Measurements from ENCODE around the gene RAP1A. TPM values are rescaled to one million over a fixed set of nuclear protein-coding genes. Genes with fewer than 3 reads are reported as not detected.

The RAP1A gene
- total RNA-seq, 2 donors from 2014 or later, result 97.8 to 138 TPM

- ATAC-seq (no peak), DNase-seq (ENCODE audit: low spot score) (no peak)
- H3K27ac Mint-ChIP-seq, result no peak overlapping the region
- peaks cover 0 to 3% of the 10 kb centered on the region in 2 donors for H3K27me3 Mint-ChIP-seq
- no peaks in the 10 kb centered on the region for H3K36me3 Mint-ChIP-seq
- H3K4me1 Mint-ChIP-seq (ENCODE audit: low read depth in 2 of 2), result peaks cover 6 to 7% of the 10 kb centered on the region in 2 donors
- no peaks in the 10 kb centered on the region for H3K9me3 Mint-ChIP-seq
- H3K4me3 Mint-ChIP-seq, result no peak overlapping the region
Observed at GRCh38 chr1:111747947-111748346, 128.4 kb downstream of the RAP1A start.

DNA sequence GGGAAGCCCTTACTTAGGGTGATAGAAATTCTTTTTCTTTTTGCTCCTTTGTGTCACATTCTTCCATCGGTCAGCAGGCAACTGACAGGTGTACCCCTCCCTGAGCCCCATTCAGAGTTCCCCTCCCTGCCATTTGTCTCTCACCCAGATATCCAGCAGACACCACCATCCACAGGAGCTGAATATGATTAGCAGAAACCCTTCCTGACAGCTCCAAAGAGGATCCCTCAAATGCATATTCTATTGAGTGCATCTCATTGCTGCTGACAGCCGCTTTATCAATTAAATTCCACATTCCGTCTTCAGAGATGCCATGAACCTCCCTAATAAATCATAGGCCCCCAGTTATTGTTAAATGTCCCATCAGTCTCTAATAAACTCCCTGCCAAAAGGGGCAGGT lies 130.0 kb downstream of the RAP1A start:
- no peaks in the 10 kb centered on the region for H3K36me3 Mint-ChIP-seq
- no peak for DNase-seq (ENCODE audit: low spot score)
- no peaks in the 10 kb centered on the region for H3K9me3 Mint-ChIP-seq
- H3K4me1 Mint-ChIP-seq (ENCODE audit: low read depth in 2 of 2), result peaks cover 13% of the 10 kb centered on the region in 2 donors
- no peak overlapping the region for H3K27ac Mint-ChIP-seq
- no peak for ATAC-seq
- no peaks in the 10 kb centered on the region for H3K27me3 Mint-ChIP-seq
- no peak overlapping the region for H3K4me3 Mint-ChIP-seq

GRCh38 chr1:111750856-111751255 lies 131.3 kb downstream of the RAP1A start:
- H3K9me3 Mint-ChIP-seq, result no peaks in the 10 kb centered on the region
- no peak for DNase-seq (ENCODE audit: low spot score)
- H3K4me3 Mint-ChIP-seq, result no peak overlapping the region
- no peak for ATAC-seq
- no peak overlapping the region for H3K27ac Mint-ChIP-seq
- no peaks in the 10 kb centered on the region for H3K27me3 Mint-ChIP-seq
- H3K36me3 Mint-ChIP-seq, result no peaks in the 10 kb centered on the region
- peaks cover 19 to 20% of the 10 kb centered on the region in 2 donors for H3K4me1 Mint-ChIP-seq (ENCODE audit: low read depth in 2 of 2)

DNA sequence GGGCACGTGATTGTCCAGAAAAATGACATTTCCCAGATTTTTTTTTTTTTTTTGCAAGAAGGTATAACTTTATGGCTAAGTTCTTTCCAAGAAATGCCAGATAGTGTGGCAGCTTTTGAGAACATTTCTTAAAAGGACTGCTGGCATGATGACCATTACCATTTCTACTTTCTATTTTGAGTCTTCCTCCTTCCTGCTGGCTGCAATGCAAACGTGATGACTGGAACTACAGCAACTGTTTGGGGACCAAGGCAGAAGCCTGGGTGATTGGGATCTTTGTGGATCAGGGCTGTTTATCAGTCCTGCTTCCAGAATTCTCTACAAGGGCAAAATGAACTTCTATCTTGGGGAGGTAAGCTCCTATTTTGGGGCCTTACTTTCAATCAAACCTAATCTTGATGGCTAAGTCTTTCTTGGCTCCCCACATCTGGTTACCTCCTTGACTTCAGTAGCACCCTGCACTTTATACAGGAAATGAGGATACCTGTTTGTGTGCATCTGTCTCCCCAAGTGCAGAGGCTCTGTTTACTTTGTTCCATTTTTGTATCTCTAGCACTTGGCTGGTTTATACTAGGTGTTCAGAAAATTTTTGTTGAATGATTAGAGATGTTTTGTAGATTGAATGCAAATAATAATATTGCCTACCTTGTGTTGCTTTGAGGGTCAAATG lies 132.5 kb downstream of the RAP1A start:
- no peaks in the 10 kb centered on the region for H3K9me3 Mint-ChIP-seq
- DNase-seq (ENCODE audit: low spot score) (no peak), ATAC-seq (no peak)
- peaks cover 26 to 28% of the 10 kb centered on the region in 2 donors for H3K4me1 Mint-ChIP-seq (ENCODE audit: low read depth in 2 of 2)
- no peaks in the 10 kb centered on the region for H3K36me3 Mint-ChIP-seq
- H3K27ac Mint-ChIP-seq, result no peak overlapping the region
- no peaks in the 10 kb centered on the region for H3K27me3 Mint-ChIP-seq
- no peak overlapping the region for H3K4me3 Mint-ChIP-seq

DNA sequence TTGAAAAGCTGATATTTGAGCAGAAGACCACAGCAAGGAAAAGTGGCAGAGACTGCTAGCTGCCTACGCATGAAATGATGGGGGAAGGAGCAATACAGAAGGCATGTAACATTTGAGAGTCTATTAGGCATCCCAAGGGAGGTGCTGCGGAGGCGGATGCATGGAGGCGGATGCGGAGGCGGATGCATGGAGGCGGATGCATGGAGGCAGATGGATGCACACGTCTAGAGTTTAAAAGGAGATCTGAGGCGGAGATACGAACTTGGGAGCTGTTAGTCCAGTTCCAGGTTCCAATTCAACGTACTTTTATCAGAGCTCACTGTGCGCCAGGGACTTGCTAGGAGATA lies 135.4 kb downstream of the RAP1A start:
- Mint-ChIP-seq H3K27me3 (no peaks in the 10 kb centered on the region), H3K27ac (peak overlapping the region; percentile 91), H3K9me3 (no peaks in the 10 kb centered on the region), H3K36me3 (peaks cover 7% of the 10 kb centered on the region), H3K4me3 (peak overlapping the region; percentile 92), H3K4me1 (ENCODE audit: low read depth in 2 of 2) (peaks cover 27 to 30% of the 10 kb centered on the region in 2 donors)
- DNase-seq (ENCODE audit: low spot score), result no peak
- ATAC-seq, result peak in 1 of 2 donors; percentile 11

- no peaks in the 10 kb centered on the region for H3K9me3 Mint-ChIP-seq
- H3K36me3 Mint-ChIP-seq, result peaks cover 11% of the 10 kb centered on the region
- peak within 1 kb of the TSS; percentile 92 for H3K4me3 Mint-ChIP-seq
- ATAC-seq (peak; percentile 97), DNase-seq (ENCODE audit: low spot score) (peak; percentile 96)
- H3K27ac Mint-ChIP-seq, result peak within 1 kb of the TSS; percentile 91
- H3K27me3 Mint-ChIP-seq, result no peaks in the 10 kb centered on the region
- peaks cover 27 to 32% of the 10 kb centered on the region in 2 donors for H3K4me1 Mint-ChIP-seq (ENCODE audit: low read depth in 2 of 2)
Observed at GRCh38 chr1:111755331-111756123, 135.9 kb downstream of the RAP1A start, which contains the start of gene DDX20. Gene DDX20, plus strand, starts transcription at chr1:111755901. Its CDS starts 24 bp downstream, at chr1:111755925.

- ATAC-seq, result peak; percentile 46 to 52
- peaks cover 17% of the 10 kb centered on the region for H3K36me3 Mint-ChIP-seq
- H3K9me3 Mint-ChIP-seq, result no peaks in the 10 kb centered on the region
- no peaks in the 10 kb centered on the region for H3K27me3 Mint-ChIP-seq
- H3K27ac Mint-ChIP-seq, result peak overlapping the region; percentile 91
- no peak for DNase-seq (ENCODE audit: low spot score)
- peaks cover 27 to 32% of the 10 kb centered on the region in 2 donors for H3K4me1 Mint-ChIP-seq (ENCODE audit: low read depth in 2 of 2)
- H3K4me3 Mint-ChIP-seq, result peak overlapping the region; percentile 92
Observed at GRCh38 chr1:111756124-111756513, 136.5 kb downstream of the RAP1A start.

GRCh38 chr1:111758373-111758772 lies 138.8 kb downstream of the RAP1A start:
- Mint-ChIP-seq H3K4me1 (ENCODE audit: low read depth in 2 of 2) (peaks cover 27 to 34% of the 10 kb centered on the region in 2 donors), H3K9me3 (no peaks in the 10 kb centered on the region), H3K27me3 (no peaks in the 10 kb centered on the region), H3K27ac (peak overlapping the region; percentile 17 to 32), H3K4me3 (peak overlapping the region; percentile 46), H3K36me3 (peaks cover 31% of the 10 kb centered on the region)
- DNase-seq (ENCODE audit: low spot score), result no peak
- ATAC-seq, result no peak

GRCh38 chr1:111761717-111762116 lies 142.1 kb downstream of the RAP1A start:
- DNase-seq (ENCODE audit: low spot score) (no peak), ATAC-seq (no peak)
- Mint-ChIP-seq H3K36me3 (peaks cover 40% of the 10 kb centered on the region), H3K27ac (no peak overlapping the region), H3K4me3 (no peak overlapping the region), H3K27me3 (no peaks in the 10 kb centered on the region), H3K9me3 (no peaks in the 10 kb centered on the region), H3K4me1 (ENCODE audit: low read depth in 2 of 2) (peaks cover 8 to 17% of the 10 kb centered on the region in 2 donors)

DNA sequence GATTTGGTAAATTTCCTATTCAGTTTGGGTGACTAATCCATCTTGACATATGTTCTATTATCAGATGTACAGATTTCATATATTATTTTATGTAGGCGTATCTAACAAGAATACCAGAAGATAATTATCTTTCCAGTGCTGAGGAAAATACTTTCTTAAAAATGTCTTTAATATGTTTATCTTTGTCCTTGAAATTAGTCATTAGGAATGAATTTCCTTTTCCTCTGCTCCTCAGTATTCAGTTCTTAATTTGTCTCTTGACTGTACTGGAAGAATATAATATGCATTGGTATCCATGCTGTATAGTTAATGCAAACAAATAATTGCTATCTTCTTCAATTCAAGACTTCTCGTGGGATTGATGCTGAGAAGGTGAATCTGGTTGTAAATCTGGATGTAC lies 142.7 kb downstream of the RAP1A start:
- peaks cover 40% of the 10 kb centered on the region for H3K36me3 Mint-ChIP-seq
- peaks cover 7 to 11% of the 10 kb centered on the region in 2 donors for H3K4me1 Mint-ChIP-seq (ENCODE audit: low read depth in 2 of 2)
- no peak for DNase-seq (ENCODE audit: low spot score)
- no peak for ATAC-seq
- H3K27me3 Mint-ChIP-seq, result no peaks in the 10 kb centered on the region
- no peak overlapping the region for H3K4me3 Mint-ChIP-seq
- no peaks in the 10 kb centered on the region for H3K9me3 Mint-ChIP-seq
- no peak overlapping the region for H3K27ac Mint-ChIP-seq

Other genes starting within 250 kb of the RAP1A start
- gene OVGP1, start 192.1 kb upstream of the RAP1A start, total RNA-seq, result 1 to 10 TPM; 1.1 to 1.6 TPM
- gene WDR77, start 170.5 kb upstream of the RAP1A start, total RNA-seq, result 10 to 100 TPM; 27.6 to 67.1 TPM
- gene ATP5PB, start 170.3 kb upstream of the RAP1A start, total RNA-seq, result 100 to 1,000 TPM; 188 to 272 TPM
- 1 to 10 TPM; 3.3 to 3.9 TPM for gene C1orf162, start 145.8 kb upstream of the RAP1A start, total RNA-seq
- not detected for gene ADORA3, start 116.2 kb upstream of the RAP1A start, total RNA-seq
- gene TMIGD3, start 116.2 kb upstream of the RAP1A start, total RNA-seq, result not detected
- under 1 TPM in 1 of 2 donors, not detected in 1; 0.45 TPM for gene INKA2, start 119.6 kb downstream of the RAP1A start, total RNA-seq
- 10 to 100 TPM; 18.5 to 22.7 TPM for gene DDX20, start 136.1 kb downstream of the RAP1A start, total RNA-seq